Activated naive CD4-positive, alpha-beta T cell (primary cell): Measurements from ENCODE around the gene CNTRL.

Experiments
- DNase-seq, 4 experiments: peaks; one replicate each; lab custom pipeline; 2025; lab: John Stamatoyannopoulos, UW

Gene CNTRL

GRCh38 chr9:121182101-121182836 lies 107.5 kb downstream of the CNTRL start:
- DNase-seq, result no peak

GRCh38 chr9:121182989-121183388 lies 108.2 kb downstream of the CNTRL start:
- DNase-seq, result no peak

GRCh38 chr9:121183666-121184423 lies 109.1 kb downstream of the CNTRL start:
- no peak for DNase-seq

GRCh38 chr9:121184463-121184862 lies 109.7 kb downstream of the CNTRL start:
- no peak for DNase-seq

GRCh38 chr9:121185178-121185745 lies 110.5 kb downstream of the CNTRL start:
- DNase-seq, result no peak

GRCh38 chr9:121185774-121186403 lies 111.1 kb downstream of the CNTRL start:
- DNase-seq, result no peak

GRCh38 chr9:121187636-121188305 lies 113.0 kb downstream of the CNTRL start:
- DNase-seq, result no peak

GRCh38 chr9:121189006-121189405 lies 114.3 kb downstream of the CNTRL start:
- DNase-seq, result no peak

GRCh38 chr9:121189660-121190059 lies 114.9 kb downstream of the CNTRL start:
- DNase-seq, result no peak

GRCh38 chr9:121191235-121191634 lies 116.5 kb downstream of the CNTRL start:
- DNase-seq, result no peak

- no peak for DNase-seq
Observed at GRCh38 chr9:121192518-121192917, 117.8 kb downstream of the CNTRL start.

- DNase-seq, result no peak
Observed at GRCh38 chr9:121192959-121193640, 118.3 kb downstream of the CNTRL start.

- DNase-seq, result no peak
Observed at GRCh38 chr9:121194730-121195129, 120.0 kb downstream of the CNTRL start.

GRCh38 chr9:121196389-121196788 lies 121.6 kb downstream of the CNTRL start:
- DNase-seq, result no peak

GRCh38 chr9:121197132-121197531 lies 122.4 kb downstream of the CNTRL start:
- DNase-seq, result no peak

GRCh38 chr9:121198512-121199042 lies 123.8 kb downstream of the CNTRL start:
- DNase-seq, result no peak

GRCh38 chr9:121199921-121200320 lies 125.2 kb downstream of the CNTRL start:
- no peak for DNase-seq

- no peak for DNase-seq
Observed at GRCh38 chr9:121200356-121200755, 125.6 kb downstream of the CNTRL start.

GRCh38 chr9:121201045-121201737 lies 126.4 kb downstream of the CNTRL start:
- peak; percentile 15 to 50 (median 29) for DNase-seq

- peak; percentile 99 to 100 (median 100) for DNase-seq
Observed at GRCh38 chr9:121201738-121202533, 127.2 kb downstream of the CNTRL start, which contains the start of gene RAB14. TSS of gene RAB14 (minus strand) at chr9:121201869. CDS start at chr9:121193412, 8,457 bp downstream.
